SW 1271 (cell line): ENCODE results near the gene POLD2.

Experiments used
- DNase-seq, 2 experiments: peaks; one replicate each; lab custom pipeline; 2025; lab: John Stamatoyannopoulos, UW

The POLD2 gene

GRCh38 chr7:44113764-44114354 lies 9.5 kb downstream of the POLD2 start:
- DNase-seq, result no peak

GRCh38 chr7:44112997-44113763 lies 10.2 kb downstream of the POLD2 start:
- no peak for DNase-seq

- DNase-seq, result no peak
Measured at GRCh38 chr7:44112231-44112996, 10.9 kb downstream of the POLD2 start.

- no peak for DNase-seq
Measured at GRCh38 chr7:44111761-44112160, 11.6 kb downstream of the POLD2 start.

- DNase-seq, result no peak
Measured at GRCh38 chr7:44110719-44111635, 12.4 kb downstream of the POLD2 start.

- DNase-seq, result no peak
Measured at GRCh38 chr7:44109991-44110390, 13.4 kb downstream of the POLD2 start.

GRCh38 chr7:44108768-44109750 lies 14.3 kb downstream of the POLD2 start:
- no peak for DNase-seq

- DNase-seq, result no peak
Measured at GRCh38 chr7:44107961-44108767, 15.2 kb downstream of the POLD2 start.

GRCh38 chr7:44107116-44107960 lies 16.0 kb downstream of the POLD2 start:
- no peak for DNase-seq

- no peak for DNase-seq
Measured at GRCh38 chr7:44106311-44107065, 16.9 kb downstream of the POLD2 start.

- DNase-seq, result no peak
Measured at GRCh38 chr7:44105832-44106231, 17.5 kb downstream of the POLD2 start.

- DNase-seq, result peak in 1 of 2 experiments; percentile 25
Measured at GRCh38 chr7:44104860-44105771, 18.2 kb downstream of the POLD2 start.

GRCh38 chr7:44103923-44104859 lies 19.2 kb downstream of the POLD2 start, which contains the start of gene AEBP1:
AEBP1 (plus strand) TSS chr7:44104345; CDS start chr7:44104666, 321 bp downstream.
- no peak for DNase-seq

GRCh38 chr7:44103566-44103922 lies 19.8 kb downstream of the POLD2 start:
- no peak for DNase-seq

- no peak for DNase-seq
Measured at GRCh38 chr7:44102846-44103565, 20.3 kb downstream of the POLD2 start.
